ENCODE data around the gene KRTAP9-4.

KRTAP9-4 gene

GRCh38 chr17:41296846-41297245, 47.4 kb downstream of the KRTAP9-4 start:
- ChIA-PET POLR2A (ENCODE audit: low non-redundant PET) (no interaction called here), CTCF (no interaction called here)
- no peak for TF ChIP-seq CTCF (conservative IDR thresholded peaks at IDR 0.05; ENCODE audit: low read depth)
- DNase-seq (ENCODE audit: low spot score): no peak
- H3K27ac ChIP-seq: no peak overlapping the region

- POLR2A ChIA-PET (ENCODE audit: low non-redundant PET): no interaction called here
- no peak for DNase-seq (ENCODE audit: low spot score)
- no peak for TF ChIP-seq CTCF (conservative IDR thresholded peaks at IDR 0.05; ENCODE audit: low read depth)
- CTCF ChIA-PET: no interaction called here
- H3K27ac ChIP-seq: no peak overlapping the region
These were observed 49.1 kb downstream of the KRTAP9-4 start for GRCh38 chr17:41298458-41299135.
